ENCODE results near the gene BANP.

Gene BANP

GRCh38 chr16:88063211-88063773, 112.1 kb downstream of the BANP start:
- FAIRE-seq (no peak), DNase-seq (ENCODE audit: insufficient read length, low spot score) (no peak)
- TF ChIP-seq POLR2AphosphoS5 (IDR thresholded peaks at IDR 0.05; ENCODE audit: low read depth, low read length) (no peak), POLR2A (IDR thresholded peaks at IDR 0.05; ENCODE audit: low read depth, low read length) (no peak), POU2F2 (IDR thresholded peaks at IDR 0.05; ENCODE audit: low read depth, low read length) (no peak), PAX5 (IDR thresholded peaks at IDR 0.05; ENCODE audit: insufficient read depth, low read length, severe bottlenecking) (no peak), TAF1 (IDR thresholded peaks at IDR 0.05; ENCODE audit: low read depth, low read length) (no peak)

DNA sequence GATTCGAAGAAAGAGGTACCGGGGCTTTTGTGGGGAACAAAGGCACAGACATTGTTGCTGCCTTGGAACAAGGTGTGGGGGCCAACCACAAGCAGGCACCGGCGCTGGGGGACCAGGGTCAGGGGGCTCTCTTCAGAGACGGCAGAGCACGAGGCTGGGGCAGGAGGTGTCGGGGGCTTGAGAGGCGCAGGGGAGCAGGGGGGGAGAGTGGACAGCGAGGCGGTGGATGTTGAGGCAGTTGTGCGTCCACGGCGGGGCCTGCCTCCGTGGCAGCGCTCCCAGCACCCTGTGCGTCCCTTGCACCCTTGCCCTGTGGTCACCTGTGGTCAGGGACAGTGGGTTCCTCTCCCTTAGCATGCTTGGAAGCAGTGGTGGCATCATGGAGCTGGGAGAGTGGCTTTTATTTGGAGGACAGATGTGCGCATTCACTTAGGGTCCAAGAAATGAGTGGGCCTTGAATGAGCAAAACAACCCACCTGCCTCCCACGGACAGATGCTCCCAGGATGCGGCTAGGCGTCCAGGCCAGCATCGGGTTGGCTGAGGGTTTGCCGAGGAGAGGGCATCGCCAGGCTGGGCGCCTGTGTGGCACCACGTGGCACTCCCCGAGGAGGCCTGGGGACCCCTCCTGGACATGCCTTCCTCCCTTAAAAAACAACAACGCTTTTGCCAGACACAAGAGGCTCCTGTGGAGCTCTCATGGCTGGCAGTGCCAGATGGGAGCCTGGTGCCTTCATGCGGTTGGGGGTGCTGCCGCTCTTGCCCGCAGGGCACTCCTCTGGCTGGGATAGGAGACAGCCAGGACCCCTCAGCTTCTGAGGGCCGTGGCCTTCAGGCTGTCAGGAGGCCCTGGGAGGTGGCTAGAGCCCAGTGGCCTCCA, 113.0 kb downstream of the BANP start:
- no peak for DNase-seq (ENCODE audit: insufficient read length, low spot score)
- no peak for FAIRE-seq
- TF ChIP-seq PAX5 (IDR thresholded peaks at IDR 0.05; ENCODE audit: insufficient read depth, low read length, severe bottlenecking) = no peak
- TF ChIP-seq POLR2A (IDR thresholded peaks at IDR 0.05; ENCODE audit: low read depth, low read length) = no peak
- TF ChIP-seq POLR2AphosphoS5 (IDR thresholded peaks at IDR 0.05; ENCODE audit: low read depth, low read length) = no peak
- TF ChIP-seq POU2F2 (IDR thresholded peaks at IDR 0.05; ENCODE audit: low read depth, low read length) = no peak
- no peak for TF ChIP-seq TAF1 (IDR thresholded peaks at IDR 0.05; ENCODE audit: low read depth, low read length)
- no peak for TF ChIP-seq SPI1 (IDR thresholded peaks at IDR 0.05; ENCODE audit: low read depth, low read length)

DNA sequence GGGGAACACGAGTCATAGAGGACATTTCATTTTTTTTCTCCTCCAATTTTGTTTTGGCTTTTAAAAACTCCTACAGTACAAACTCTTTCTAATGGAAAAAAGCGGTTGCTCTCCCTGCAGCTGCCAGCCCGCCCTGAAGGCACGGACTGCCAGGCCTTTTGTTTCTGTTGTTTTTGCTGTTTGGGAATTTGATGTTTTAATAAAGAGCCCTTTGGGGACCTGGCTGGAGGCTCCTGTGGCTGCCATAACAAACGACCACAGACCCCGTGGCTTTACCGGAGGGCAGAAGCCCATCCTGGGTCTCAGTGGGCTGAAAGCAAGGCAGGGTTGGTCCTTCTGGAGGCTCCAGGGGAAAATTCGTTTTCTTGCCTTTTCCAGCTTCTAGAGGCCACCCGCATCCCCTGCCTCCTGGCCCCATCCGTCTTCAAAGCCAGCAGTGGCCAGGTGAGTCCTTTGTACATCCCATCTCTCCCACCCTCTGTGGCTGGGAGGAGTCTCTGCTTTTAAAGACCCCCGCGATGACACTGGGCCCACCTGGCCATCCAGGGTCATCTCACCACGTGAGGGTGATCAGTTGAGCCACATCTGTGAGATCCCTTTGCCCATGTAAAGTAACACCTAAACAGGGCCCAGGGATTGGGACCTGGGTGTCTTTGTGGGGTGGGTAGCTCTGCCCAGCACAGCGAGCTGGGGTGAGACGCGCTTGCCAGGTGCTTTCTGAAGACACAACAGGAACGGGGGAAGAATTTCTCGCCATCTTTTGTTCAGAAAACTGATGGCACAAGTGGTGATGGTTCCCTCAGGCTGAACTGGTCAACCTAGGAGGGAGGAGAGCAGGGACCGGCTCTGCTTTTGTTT, 113.9 kb downstream of the BANP start:
- TF ChIP-seq TAF1 (IDR thresholded peaks at IDR 0.05; ENCODE audit: low read depth, low read length) (no peak), PAX5 (IDR thresholded peaks at IDR 0.05; ENCODE audit: insufficient read depth, low read length, severe bottlenecking) (no peak), POLR2A (IDR thresholded peaks at IDR 0.05; ENCODE audit: low read depth, low read length) (no peak), SPI1 (IDR thresholded peaks at IDR 0.05; ENCODE audit: low read depth, low read length) (no peak), POU2F2 (IDR thresholded peaks at IDR 0.05; ENCODE audit: low read depth, low read length) (no peak), POLR2AphosphoS5 (IDR thresholded peaks at IDR 0.05; ENCODE audit: low read depth, low read length) (no peak)
- FAIRE-seq = no peak

GRCh38 chr16:88065747-88066142, 114.5 kb downstream of the BANP start:
- FAIRE-seq (no peak), DNase-seq (ENCODE audit: insufficient read length, low spot score) (no peak)
- no peak for TF ChIP-seq PAX5 (IDR thresholded peaks at IDR 0.05; ENCODE audit: insufficient read depth, low read length, severe bottlenecking)
- no peak for TF ChIP-seq TAF1 (IDR thresholded peaks at IDR 0.05; ENCODE audit: low read depth, low read length)
- no peak for TF ChIP-seq POLR2A (IDR thresholded peaks at IDR 0.05; ENCODE audit: low read depth, low read length)
- no peak for TF ChIP-seq SPI1 (IDR thresholded peaks at IDR 0.05; ENCODE audit: low read depth, low read length)
- TF ChIP-seq POLR2AphosphoS5 (IDR thresholded peaks at IDR 0.05; ENCODE audit: low read depth, low read length) = no peak
- no peak for TF ChIP-seq POU2F2 (IDR thresholded peaks at IDR 0.05; ENCODE audit: low read depth, low read length)

More for the DNA sequence above, 113.9 kb downstream of the BANP start:
- DNase-seq (ENCODE audit: insufficient read length, low spot score) = no peak

DNA sequence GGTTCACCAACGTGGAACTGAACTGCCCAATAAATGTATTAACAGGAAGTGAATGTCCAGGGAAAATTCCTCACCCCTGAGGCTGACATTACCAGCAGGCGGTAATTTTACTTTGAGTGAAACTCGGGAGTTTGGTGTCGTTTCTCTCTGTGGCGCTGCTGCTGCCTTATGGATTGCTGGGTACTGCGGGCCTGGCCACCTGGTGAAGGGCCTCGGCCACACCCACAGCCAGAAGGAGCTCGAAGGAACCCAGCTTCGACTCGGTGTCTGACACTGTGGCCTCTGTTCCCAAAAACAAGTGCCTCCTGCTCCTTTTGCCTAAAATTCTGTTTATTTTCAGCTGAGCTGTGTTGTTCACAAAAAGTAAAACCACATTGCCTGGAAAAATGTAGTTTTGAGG, 115.0 kb downstream of the BANP start:
- no peak for TF ChIP-seq PAX5 (IDR thresholded peaks at IDR 0.05; ENCODE audit: insufficient read depth, low read length, severe bottlenecking)
- no peak for DNase-seq (ENCODE audit: insufficient read length, low spot score)
- no peak for FAIRE-seq

DNA sequence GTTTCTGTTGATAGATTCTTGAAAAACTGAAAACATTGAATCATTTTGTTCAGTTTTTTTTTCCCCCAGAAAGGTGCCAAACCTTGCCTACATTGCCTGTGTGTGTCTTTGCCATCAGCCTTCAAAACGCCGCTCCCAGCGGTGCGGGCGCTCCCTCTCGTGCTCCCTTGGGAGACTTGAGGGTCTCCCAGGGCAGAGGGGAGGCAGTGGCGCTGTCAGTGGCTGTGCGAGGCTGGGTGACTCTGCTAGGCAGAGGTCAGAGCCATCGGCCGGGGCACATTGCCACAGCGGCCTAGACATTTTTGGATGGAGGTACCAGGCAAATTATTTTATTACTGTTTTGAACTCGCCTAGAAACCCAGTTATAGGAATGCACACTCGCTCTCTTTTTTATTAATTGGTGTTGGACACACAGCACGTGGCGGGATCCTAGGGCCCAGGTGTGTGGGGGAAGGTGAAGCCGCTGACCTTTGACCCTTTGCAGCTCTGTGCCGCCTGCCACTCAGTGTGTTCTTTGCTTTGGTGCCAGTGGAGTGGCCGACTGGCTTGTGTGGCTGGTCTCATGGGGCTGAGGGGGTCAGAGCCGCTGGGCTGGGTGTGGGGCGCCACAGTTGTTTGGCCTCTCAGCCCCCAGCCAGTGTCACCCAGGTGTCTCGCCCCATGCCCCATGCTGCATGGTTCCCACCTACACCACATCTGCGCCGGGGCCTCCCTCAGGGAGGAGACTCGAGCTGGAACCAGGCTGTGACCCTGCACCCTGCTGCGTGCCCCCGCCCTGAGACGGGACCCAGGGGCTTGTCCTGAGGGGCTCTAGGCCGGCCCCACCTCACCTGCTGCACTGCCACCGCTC, 115.7 kb downstream of the BANP start:
- no peak for TF ChIP-seq POLR2AphosphoS5 (IDR thresholded peaks at IDR 0.05; ENCODE audit: low read depth, low read length)
- TF ChIP-seq POU2F2 (IDR thresholded peaks at IDR 0.05; ENCODE audit: low read depth, low read length) = no peak
- no peak for TF ChIP-seq TAF1 (IDR thresholded peaks at IDR 0.05; ENCODE audit: low read depth, low read length)
- DNase-seq (ENCODE audit: insufficient read length, low spot score) = no peak
- FAIRE-seq = no peak

GRCh38 chr16:88067530-88068411, 116.5 kb downstream of the BANP start:
- DNase-seq (ENCODE audit: insufficient read length, low spot score) = no peak
- peak; percentile 45 for FAIRE-seq
- TF ChIP-seq POU2F2 (IDR thresholded peaks at IDR 0.05; ENCODE audit: low read depth, low read length) (no peak), SPI1 (IDR thresholded peaks at IDR 0.05; ENCODE audit: low read depth, low read length) (no peak), TAF1 (IDR thresholded peaks at IDR 0.05; ENCODE audit: low read depth, low read length) (no peak), PAX5 (IDR thresholded peaks at IDR 0.05; ENCODE audit: insufficient read depth, low read length, severe bottlenecking) (no peak), POLR2AphosphoS5 (IDR thresholded peaks at IDR 0.05; ENCODE audit: low read depth, low read length) (no peak), POLR2A (IDR thresholded peaks at IDR 0.05; ENCODE audit: low read depth, low read length) (no peak)
